Amygdala (tissue), 56 donors: ENCODE data around the gene HS2ST1.

Source experiments
- DNase-seq, 56 donors: peaks; one replicate each; lab custom pipeline; 2025; lab: John Stamatoyannopoulos, UW

HS2ST1 gene

DNA sequence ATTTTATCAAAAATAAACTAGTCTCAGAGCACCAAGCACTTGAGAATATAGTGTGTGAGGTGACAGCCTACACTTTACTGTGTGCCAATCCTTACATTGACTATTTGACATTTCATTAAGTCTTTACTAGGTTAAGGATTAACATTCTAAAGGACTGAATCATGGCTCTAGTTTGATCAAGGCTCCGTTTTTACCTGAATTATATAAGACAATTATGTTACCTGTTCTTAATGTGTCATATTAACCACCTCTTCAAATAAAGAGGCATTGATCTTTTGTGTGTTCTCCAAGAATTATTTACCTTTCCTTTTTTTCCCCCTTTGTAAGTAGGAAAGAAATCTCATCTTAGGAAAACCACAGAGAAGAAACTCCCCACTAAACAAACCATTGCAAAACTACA is 189.7 kb downstream of the HS2ST1 start:
- DNase-seq, result no peak

DNA sequence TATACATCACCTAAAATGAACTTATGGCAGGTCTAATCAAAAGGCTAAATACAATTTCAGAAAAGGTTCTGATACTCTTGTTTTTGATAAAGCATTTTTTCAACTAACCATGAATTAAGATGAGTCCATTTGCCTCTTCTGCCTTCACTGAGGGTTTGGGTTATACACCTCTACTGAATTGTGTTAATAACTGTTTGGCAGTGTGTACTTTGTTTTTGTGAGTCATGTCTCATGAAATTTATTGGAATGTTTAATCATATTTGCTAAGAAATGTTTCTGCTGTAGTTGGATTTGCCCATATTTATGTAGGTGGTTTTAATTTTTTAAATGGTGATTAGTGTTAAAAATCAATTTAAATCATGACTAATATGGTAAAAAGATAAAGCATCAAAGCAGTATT is 190.5 kb downstream of the HS2ST1 start:
- no peak for DNase-seq

GRCh38 chr1:87106144-87106543 is 191.7 kb downstream of the HS2ST1 start:
- DNase-seq, result no peak

DNA sequence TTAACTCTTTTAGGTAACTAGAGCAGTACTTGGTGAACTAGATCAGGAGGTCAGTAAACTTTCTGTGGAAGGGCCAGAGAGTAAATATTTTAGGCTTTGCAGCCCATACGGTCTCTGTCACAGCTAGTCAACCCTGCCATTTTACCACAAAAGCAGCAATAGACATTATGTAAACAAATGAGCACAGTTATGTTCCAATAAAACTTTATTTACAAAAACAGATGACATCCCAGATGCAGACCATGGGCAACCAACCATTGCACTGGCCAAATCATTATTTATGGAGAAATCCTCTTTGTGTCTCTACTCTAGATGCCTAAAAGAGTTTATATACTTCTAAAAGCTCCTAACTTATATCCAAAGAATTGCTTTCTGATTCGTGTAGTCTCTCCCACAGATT is 192.4 kb downstream of the HS2ST1 start:
- no peak for DNase-seq

DNA sequence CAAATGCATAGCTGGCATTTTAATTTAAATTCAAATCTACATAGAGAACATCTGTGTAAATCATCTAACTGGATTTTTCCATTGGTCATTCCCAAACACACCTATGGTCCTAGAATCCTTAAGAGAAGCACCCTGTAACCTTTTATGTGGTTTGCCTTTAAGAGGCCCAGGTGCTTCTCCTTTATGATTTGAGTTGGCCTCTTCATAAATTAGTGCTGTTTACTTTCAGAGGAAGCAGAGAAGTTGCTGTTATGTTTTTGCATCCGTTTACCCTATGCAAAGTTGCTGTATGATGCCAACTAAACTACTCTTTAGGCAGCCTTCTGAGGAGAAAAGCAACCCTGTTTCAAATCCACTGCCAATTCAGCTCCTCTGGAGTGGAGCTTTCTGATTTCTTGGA is 193.8 kb downstream of the HS2ST1 start:
- DNase-seq, result no peak

- no peak for DNase-seq
Measured at GRCh38 chr1:87108814-87109411, 194.5 kb downstream of the HS2ST1 start.

GRCh38 chr1:87111659-87112371 is 197.4 kb downstream of the HS2ST1 start:
- no peak for DNase-seq

GRCh38 chr1:87113313-87113712 is 198.9 kb downstream of the HS2ST1 start:
- DNase-seq, result no peak

DNA sequence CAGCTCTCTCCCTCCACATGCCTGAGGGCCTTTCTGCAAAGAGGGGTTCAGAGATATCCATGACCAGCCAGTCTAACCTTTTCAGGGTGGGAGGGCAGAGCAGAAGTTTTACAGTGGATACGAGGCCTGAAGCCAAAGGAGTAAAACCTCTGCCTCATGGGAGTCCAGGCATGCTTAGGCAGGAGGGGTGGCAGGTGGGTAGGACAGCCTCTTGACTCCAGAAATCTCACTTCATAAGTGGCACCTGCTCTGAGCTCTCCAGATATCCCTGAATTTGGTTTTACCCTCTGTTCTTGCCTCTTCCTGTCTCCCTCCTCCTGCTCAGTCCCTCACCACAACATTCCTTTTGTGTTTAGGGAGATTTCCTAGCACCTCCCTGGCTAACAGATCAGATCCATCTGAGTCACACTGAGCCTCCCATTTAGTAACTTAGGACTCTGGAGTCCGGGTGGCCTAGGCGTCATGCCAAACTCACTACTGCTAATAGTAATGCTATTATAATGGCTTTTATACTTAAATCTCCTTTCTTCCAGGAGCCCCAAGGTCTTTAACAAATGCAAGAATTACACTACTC is 201.0 kb downstream of the HS2ST1 start:
- DNase-seq, result no peak

GRCh38 chr1:87115891-87116290 is 201.5 kb downstream of the HS2ST1 start:
- DNase-seq, result no peak

GRCh38 chr1:87117761-87118368 is 203.4 kb downstream of the HS2ST1 start:
- no peak for DNase-seq

- no peak for DNase-seq
Measured at GRCh38 chr1:87119541-87120140, 205.2 kb downstream of the HS2ST1 start.

DNA sequence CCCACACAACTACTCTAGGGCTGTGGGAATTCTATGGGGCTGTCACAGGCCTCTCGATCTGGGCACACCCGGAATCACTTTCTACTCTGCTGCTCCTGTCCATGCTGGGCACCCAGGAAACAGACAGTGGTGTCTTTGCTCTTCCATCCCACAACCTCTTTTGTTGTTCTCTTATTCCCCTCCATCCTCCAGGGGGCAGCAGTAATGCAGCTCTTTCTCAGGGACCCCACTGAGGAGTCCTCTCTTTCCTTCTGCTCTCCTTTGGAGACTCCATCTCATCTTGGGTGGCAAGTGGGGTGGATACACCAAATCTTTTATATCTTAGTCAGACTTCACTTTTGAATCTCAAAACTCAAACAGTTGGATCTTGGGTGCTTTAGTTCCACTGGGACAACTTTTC is 206.3 kb downstream of the HS2ST1 start:
- DNase-seq, result no peak

DNA sequence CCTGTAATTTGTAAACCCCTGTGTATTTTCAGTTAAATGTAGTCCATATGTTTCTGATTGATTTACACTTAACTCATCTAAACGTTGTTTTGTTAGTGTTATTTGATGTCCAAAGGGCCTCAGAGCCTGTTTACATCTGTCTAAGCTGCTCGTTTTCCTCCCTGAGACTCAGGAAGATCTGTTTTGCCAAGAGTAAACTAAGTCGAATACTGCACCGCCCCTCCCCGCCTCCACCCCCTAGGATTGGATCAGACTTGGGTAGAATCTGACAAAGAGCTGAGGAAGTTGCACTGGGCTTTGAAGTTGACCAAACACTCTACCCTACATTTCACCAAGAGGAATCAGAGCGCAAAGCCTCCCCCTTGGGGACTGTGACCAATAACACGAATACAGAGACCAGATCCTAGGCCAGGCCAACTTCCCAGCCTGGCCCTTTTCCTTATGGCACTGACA is 207.3 kb downstream of the HS2ST1 start:
- DNase-seq, result no peak

DNA sequence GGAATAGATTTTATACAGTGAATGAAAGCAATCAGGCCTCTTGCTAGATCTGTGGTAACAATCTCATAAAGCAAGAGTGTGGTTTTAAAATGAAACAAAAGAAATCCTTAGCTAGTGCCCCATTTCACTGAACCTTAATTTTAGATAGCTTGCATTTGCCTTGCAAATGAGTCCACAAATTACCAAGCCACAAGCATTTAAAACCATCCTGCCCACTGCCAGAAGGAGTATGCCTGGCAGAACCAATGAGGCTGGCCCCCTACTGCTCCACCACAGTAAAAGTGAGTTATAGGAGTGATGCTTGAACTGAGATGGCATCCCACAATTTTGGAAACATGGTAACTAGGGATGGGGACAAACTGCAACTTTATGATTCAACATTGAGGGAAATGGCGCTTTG is 207.8 kb downstream of the HS2ST1 start:
- DNase-seq, result no peak

DNA sequence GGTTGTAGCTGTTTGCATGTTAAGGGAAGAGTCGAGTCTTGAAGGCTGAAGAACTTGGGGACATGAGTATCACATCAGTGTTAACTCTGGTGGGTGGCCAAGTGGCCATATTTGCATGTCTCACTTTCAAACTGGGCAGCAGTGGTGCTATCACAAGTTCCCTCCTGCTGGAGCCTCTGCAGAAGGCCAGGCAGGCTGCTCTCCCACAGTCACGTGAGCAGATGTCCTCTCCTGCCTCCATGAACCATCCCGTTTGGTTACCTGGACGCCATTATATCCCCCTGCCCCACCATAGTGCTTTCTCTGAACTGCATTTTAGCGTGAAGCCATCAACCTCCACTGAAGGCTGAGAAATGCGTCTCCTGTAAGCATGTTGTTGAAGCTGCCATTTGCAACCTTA is 209.2 kb downstream of the HS2ST1 start:
- no peak for DNase-seq

DNA sequence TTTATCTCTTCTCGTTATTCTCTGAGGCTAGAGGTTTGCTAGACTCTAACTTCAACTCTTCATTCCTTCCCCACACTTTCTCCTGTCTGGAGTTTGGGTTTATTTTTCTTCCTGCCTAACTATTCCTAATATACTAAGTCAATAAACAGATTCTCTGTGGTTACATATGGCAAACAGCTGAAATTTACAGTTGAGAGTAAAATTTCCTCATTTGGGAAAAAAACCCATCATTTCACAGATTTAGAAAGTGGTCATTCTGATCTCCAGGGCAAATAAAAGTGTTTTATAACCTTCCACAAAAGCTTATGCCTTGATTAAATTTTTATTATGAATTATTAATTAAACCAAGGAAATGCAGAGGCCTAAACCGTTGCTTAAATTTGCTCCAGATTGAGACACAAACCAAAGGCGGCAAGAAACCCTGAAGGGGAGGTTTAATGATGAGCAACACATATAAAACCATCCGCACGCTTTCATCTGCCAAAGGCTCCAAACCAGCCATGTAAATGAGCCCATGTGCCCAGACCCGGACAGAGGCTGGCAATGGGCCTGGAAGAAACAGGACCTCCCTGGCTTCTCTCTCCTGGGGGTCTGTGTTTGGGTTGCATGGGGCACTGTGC is 212.6 kb downstream of the HS2ST1 start:
- DNase-seq, result no peak

- no peak for DNase-seq
Measured at GRCh38 chr1:87127581-87127980, 213.1 kb downstream of the HS2ST1 start.

DNA sequence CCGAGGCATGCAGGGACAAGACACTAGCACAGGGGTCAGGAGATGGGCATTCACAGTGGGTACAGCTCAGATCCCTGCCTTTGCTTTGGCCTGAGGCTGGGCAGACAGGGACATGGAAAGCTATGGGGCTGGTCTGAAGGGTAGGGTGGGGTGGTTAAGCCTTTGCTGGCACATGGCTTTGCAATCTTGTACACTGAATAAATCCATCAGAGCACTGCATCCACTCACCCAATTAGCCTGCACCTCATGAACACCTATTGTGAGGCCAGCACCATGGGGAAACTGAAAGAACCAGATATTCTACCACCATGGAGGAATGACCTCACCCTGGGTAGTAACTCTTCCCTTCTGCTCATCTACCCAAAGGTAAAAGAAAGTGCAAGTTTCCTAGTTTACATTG is 214.6 kb downstream of the HS2ST1 start:
- no peak for DNase-seq

GRCh38 chr1:87129606-87130005 is 215.2 kb downstream of the HS2ST1 start:
- DNase-seq, result no peak

DNA sequence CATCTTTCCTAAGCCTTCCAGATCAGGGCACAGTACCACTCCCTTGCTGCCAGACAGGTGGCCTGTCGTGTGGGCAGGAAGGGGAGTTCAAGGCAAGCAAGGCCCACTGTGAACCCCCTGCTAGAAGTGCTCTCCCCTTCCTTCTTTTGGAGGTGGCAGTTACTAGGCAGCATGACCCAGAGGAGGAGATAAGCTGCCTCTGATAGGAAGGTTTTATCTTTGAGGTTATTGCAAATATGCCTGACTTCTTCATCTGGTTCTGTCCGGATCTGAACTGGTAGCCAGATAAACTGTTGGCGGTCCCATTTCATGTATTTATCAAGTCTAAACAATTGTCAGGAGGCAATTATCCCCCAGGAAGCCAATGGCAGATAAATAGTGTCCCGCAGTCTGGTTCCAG is 216.0 kb downstream of the HS2ST1 start:
- DNase-seq, result no peak
